K562 (cell line): ENCODE measurements around the gene TRDN. TPM values are rescaled to one million over a fixed set of nuclear protein-coding genes. Genes with fewer than 3 reads are reported as not detected.
A peak's percentile ranks its signal among the peaks of the same experiment; 100 is the strongest.
"Not testable (repeated sequence)": the region's sequence is repeated elsewhere in the genome, so short reads cannot be mapped to it uniquely, and the experiment has no call there.

Experiments used
- ATAC-seq: fragments of 200-7000 bp; cut with Tn5 transposase; 3 replicates; pipeline ENCODE4 v1.9.1; 2020; ENCODE audit warnings: moderate library complexity
- BruUV-seq: library from RNA; stranded (reverse); fragments of 400-500 nt; replicated peaks from 2 replicates; lab custom pipeline; 2021; lab: Mats Ljungman, UMichigan
- CTCF ChIA-PET: fragments of 300-600 bp; formaldehyde crosslinking; extraction: SDS; loops from one replicate; lab custom pipeline; 2021; ENCODE audit warnings: low intra/inter-chr PET ratio; lab: Yijun Ruan, JAX
- POLR2A ChIA-PET: fragments of 300-600, 350-650 bp; sonication (Branson Sonifier 250); formaldehyde crosslinking; extraction: SDS; loops from one replicate; lab custom pipeline; 2021; ENCODE audit warnings: antibody characterized with exemption, inconsistent platforms; lab: Yijun Ruan, JAX
- DNase-seq, 4 experiments: peaks; one replicate each; pipeline versions ENCODE4 v3.0.0 to v3.0.0-alpha.2; 2011 to 2018; ENCODE audit warnings: low spot score in 3 of 4, mixed read lengths in 3 of 4; ENCODE audit errors: extremely low read depth in 1 of 4
- FAIRE-seq: peaks from 2 replicates; lab custom pipeline; 2011; peaks lifted over from hg19 to GRCh38; lab: Jason Lieb, UNC
- H2AFZ ChIP-seq: 2 replicates; pipeline ENCODE4 v1.6.0; 2011; ENCODE audit warnings: low read depth, low read length, control low read depth, inconsistent platforms
- H3K27ac ChIP-seq: fragments of 200-600 bp; 3 replicates; pipeline ENCODE4 v1.8.0; 2011; ENCODE audit warnings: low read depth, mild to moderate bottlenecking, control low read depth, inconsistent platforms, low read length, moderate library complexity, mixed read lengths; ENCODE audit errors: extremely low read depth
- H3K27me3 ChIP-seq, 2 experiments: fragments of 300-600 bp in 1 of 2; 2 replicates in 1 of 2; 3 replicates in 1 of 2; pipeline versions ENCODE4 v1.6.0 to v1.8.0; 2011; ENCODE audit warnings: inconsistent platforms in 2 of 2, low read length in 2 of 2, mild to moderate bottlenecking in 1 of 2, mixed read lengths in 1 of 2, moderate library complexity in 1 of 2; ENCODE audit not compliant: control insufficient read depth in 2 of 2, insufficient read depth in 2 of 2
- H3K36me3 ChIP-seq: fragments of 300-600 bp; 3 replicates; pipeline ENCODE4 v1.8.0; 2011; ENCODE audit warnings: mild to moderate bottlenecking, low read length, inconsistent platforms; ENCODE audit not compliant: control insufficient read depth, insufficient read depth
- H3K4me1 ChIP-seq, 2 experiments: fragments of 200-600 bp in 1 of 2; replicated peaks in 1 of 2; 2 replicates in 1 of 2; 3 replicates in 1 of 2; pipeline versions ENCODE4 v1.5.1 to v1.8.0; 2011; ENCODE audit warnings: inconsistent platforms in 2 of 2, low read length in 2 of 2, mild to moderate bottlenecking in 1 of 2, mixed read lengths in 1 of 2, moderate library complexity in 1 of 2; ENCODE audit not compliant: control insufficient read depth in 2 of 2, insufficient read depth in 2 of 2
- H3K4me2 ChIP-seq: 2 replicates; pipeline ENCODE4 v1.6.1; 2011; ENCODE audit warnings: low read length, control low read depth, inconsistent platforms, mixed read lengths; ENCODE audit not compliant: insufficient read depth
- H3K4me3 ChIP-seq: fragments of 200-600 bp; sonication (generic), shearing (Covaris generic); 2 replicates; pipeline ENCODE4 v1.5.1; 2016; ENCODE audit warnings: control low read depth, inconsistent platforms
- H3K79me2 ChIP-seq: fragments of 200-600 bp; 3 replicates; pipeline ENCODE4 v1.8.0; 2011; ENCODE audit warnings: low read length, inconsistent platforms; ENCODE audit not compliant: control insufficient read depth, insufficient read depth
- H3K9ac ChIP-seq, 2 experiments: 2 replicates each; pipeline versions ENCODE4 v1.6.0 to v1.6.1; 2011; ENCODE audit warnings: low read depth in 2 of 2, low read length in 2 of 2, control low read depth in 1 of 2, inconsistent platforms in 1 of 2, mild to moderate bottlenecking in 1 of 2, mixed read lengths in 1 of 2; ENCODE audit not compliant: insufficient read depth in 1 of 2
- H3K9me1 ChIP-seq: one replicate; pipeline ENCODE4 v1.6.0; 2011; ENCODE audit warnings: inconsistent platforms, mild to moderate bottlenecking, low read length, moderate library complexity; ENCODE audit not compliant: control insufficient read depth, insufficient read depth
- H3K9me3 ChIP-seq: replicated peaks from 2 replicates; pipeline ENCODE4 v1.5.1; 2011; ENCODE audit warnings: low read depth, low read length, inconsistent platforms; ENCODE audit not compliant: control insufficient read depth, insufficient read depth
- H4K20me1 ChIP-seq: replicated peaks from 2 replicates; pipeline ENCODE4 v1.6.1; 2011; ENCODE audit warnings: low read length, inconsistent platforms, mixed read lengths; ENCODE audit not compliant: control insufficient read depth, insufficient read depth
- ARID1B ChIP-seq: fragments of 450-650 bp; IDR thresholded peaks from 2 replicates; pipeline ENCODE4 v1.6.1; 2016; ENCODE audit warnings: antibody characterized with exemption, mild to moderate bottlenecking, inconsistent platforms
- CBFA2T3 ChIP-seq: fragments of 450-650 bp; IDR thresholded peaks from 2 replicates; pipeline ENCODE4 v1.6.1; 2017
- CCNT2 ChIP-seq: IDR thresholded peaks from 2 replicates; pipeline ENCODE4 v1.6.1; 2011; ENCODE audit warnings: borderline replicate concordance, low read depth, mild to moderate bottlenecking, moderate library complexity, mixed read lengths, low read length; ENCODE audit not compliant: insufficient read length; ENCODE audit errors: extremely low read depth
- CEBPB ChIP-seq: fragments of 450-650 bp; IDR thresholded peaks from 2 replicates; pipeline ENCODE4 v1.6.1; 2016; ENCODE audit warnings: missing genetic modification characterization, missing compliant biosample characterization
- DPF2 ChIP-seq: fragments of 450-650 bp; IDR thresholded peaks from 2 replicates; pipeline ENCODE4 v1.6.1; 2016
- KDM1A ChIP-seq, 2 experiments: fragments of 450-650 bp; IDR thresholded peaks; 2 replicates each; pipeline ENCODE4 v1.6.1; 2016; ENCODE audit warnings: mild to moderate bottlenecking in 2 of 2
- MTA2 ChIP-seq: fragments of 450-650 bp; IDR thresholded peaks from 2 replicates; pipeline ENCODE4 v1.6.1; 2016; ENCODE audit warnings: low read depth
- NCOR1 ChIP-seq: fragments of 450-650 bp; IDR thresholded peaks from 2 replicates; pipeline ENCODE4 v1.6.1; 2016; ENCODE audit warnings: mild to moderate bottlenecking, moderate library complexity
- PBX2 ChIP-seq, 2 experiments: IDR thresholded peaks in 1 of 2; conservative IDR thresholded peaks in 1 of 2; 2 replicates each; pipeline ENCODE4 v1.6.1; 2016; ENCODE audit warnings: low read depth in 2 of 2, mild to moderate bottlenecking in 1 of 2, missing compliant biosample characterization in 1 of 2, missing genetic modification characterization in 1 of 2, moderate library complexity in 1 of 2
- POLR2AphosphoS5 ChIP-seq: IDR thresholded peaks from 2 replicates; pipeline ENCODE4 v1.6.1; 2011; ENCODE audit warnings: mild to moderate bottlenecking, low read depth, low read length, moderate library complexity; ENCODE audit not compliant: control insufficient read depth, insufficient read depth
- RFX1 ChIP-seq: fragments of 450-650 bp; IDR thresholded peaks from 2 replicates; pipeline ENCODE4 v1.6.1; 2016; ENCODE audit warnings: mild to moderate bottlenecking, moderate library complexity
- TAL1 ChIP-seq: fragments of 450-650 bp; IDR thresholded peaks from 2 replicates; pipeline ENCODE4 v1.6.1; 2016; ENCODE audit warnings: mild to moderate bottlenecking
- WGBS: fragments of 100-300 bp; shearing (Covaris generic); methylation state at CpG from one replicate; pipeline ENCODE4 v1.1.6; 2016; ENCODE audit warnings: low coverage, mixed read lengths; ENCODE audit not compliant: insufficient coverage; ENCODE audit errors: missing lambda C conversion rate; 5-methylcytosine and 5-hydroxymethylcytosine counted together
- in situ Hi-C: fragments of 300-500 bp; cut with MboI; formaldehyde crosslinking; loops from 4 replicates; pipeline ENCODE4 v1.15.0; 2018; ENCODE audit warnings: inconsistent platforms, mixed read lengths
- intact Hi-C: fragments of 100-400 bp; cut with micrococcal nuclease; formaldehyde crosslinking; loops from 2 replicates; pipeline ENCODE4 v1.14.2; 2022
- polyA plus RNA-seq, 8 experiments: library from polyadenylated mRNA; depleted of rRNA in 4 of 8; stranded (reverse) in 5 of 8; unstranded in 3 of 8; fragments of >200 nt; fragmentation: Nextera tagmentation in 2 of 8; fragmentation: Illumina TruSeq in 1 of 8; extraction: Ambion mirVana in 2 of 8; extraction: Trizol in 1 of 8; gene quantifications; 2 replicates each; pipeline versions ENCODE4 v1.2.1 to v1.2.3, GENCODE V29; 2011 to 2014; ENCODE audit warnings: inconsistent platforms in 1 of 8, missing spikeins in 1 of 8
- total RNA-seq, 7 experiments: library from RNA; depleted of rRNA in 6 of 7; stranded (reverse); fragments of >200 nt in 6 of 7; fragmentation: Illumina TruSeq in 2 of 7; extraction: Trizol in 2 of 7; gene quantifications; 2 replicates each; pipeline versions ENCODE4 v1.2.1 to v1.2.3, GENCODE V29; 2011 to 2021; ENCODE audit warnings: low replicate concordance in 1 of 7

The TRDN gene
- total and polyA plus RNA-seq, 9 of the 15 experiments (the other 6 are each of a cell fraction or from before 2014, with no cell fraction given): 0.05 to 0.50 (median 0.16) TPM

GRCh38 chr6:123557474-123557873 lies 79.3 kb downstream of the TRDN start:
- H3K27me3 ChIP-seq, H3K4me1 ChIP-seq, H2AFZ ChIP-seq, DNase-seq, H3K4me2 ChIP-seq, FAIRE-seq, H3K79me2 ChIP-seq, H4K20me1 ChIP-seq, POLR2A ChIA-PET, ATAC-seq, BruUV-seq, H3K27ac ChIP-seq, H3K9ac ChIP-seq, H3K36me3 ChIP-seq, CTCF ChIA-PET, H3K4me3 ChIP-seq, in situ Hi-C loops, intact Hi-C loops, H3K9me3 ChIP-seq, H3K9me1 ChIP-seq: not testable (repeated sequence)
- 27% methylated on average over 10 of the region's 12 CpGs for WGBS

DNA sequence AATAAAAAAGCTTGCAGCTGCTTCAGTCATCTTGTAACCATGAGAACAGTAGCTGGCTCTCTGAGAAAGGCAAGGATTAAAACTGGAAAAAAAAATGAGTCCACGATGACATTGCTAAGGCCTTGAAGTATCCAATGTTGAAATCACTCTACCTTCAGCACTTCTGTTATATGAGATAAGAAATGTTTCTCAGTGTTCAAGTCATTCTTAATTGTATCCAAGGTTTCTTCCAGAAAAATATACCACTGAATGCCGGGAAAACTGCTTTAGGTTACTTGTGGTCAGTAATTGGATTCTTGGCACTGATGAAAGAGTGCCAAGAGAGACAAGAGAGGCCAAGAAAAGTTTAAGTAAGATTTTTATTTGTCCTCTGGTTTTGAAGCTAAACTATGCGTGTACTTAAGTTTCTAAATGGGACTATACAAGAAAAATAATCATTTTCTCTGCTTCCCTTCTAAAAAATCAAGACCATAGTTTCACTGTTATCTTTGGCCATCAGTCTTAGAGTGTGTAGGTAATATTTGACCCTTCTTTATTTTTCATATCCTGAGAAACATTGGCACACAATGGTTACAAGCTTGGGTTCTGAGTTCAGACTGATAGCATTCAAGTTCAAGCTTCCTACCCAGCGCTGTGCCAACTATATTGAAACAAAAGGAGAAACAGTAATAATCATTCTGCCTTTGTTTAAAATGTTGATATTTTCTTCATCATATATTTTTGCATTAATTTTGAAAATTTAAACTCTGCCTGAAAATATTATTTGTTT lies 84.6 kb downstream of the TRDN start:
- no TSS peak for BruUV-seq
- CTCF ChIA-PET: no interaction called here
- Histone ChIP-seq H3K4me3 (no peak overlapping the region), H4K20me1 (no peaks in the 10 kb centered on the region), H3K9me1 (no peaks in the 10 kb centered on the region), H3K9me3 (no peaks in the 10 kb centered on the region; the same call in 1 of the 2 replicates), H3K4me2 (no peak overlapping the region), H3K9ac (no peak overlapping the region), H3K27me3 (no peaks in the 10 kb centered on the region), H2AFZ (no peak overlapping the region), H3K79me2 (no peaks in the 10 kb centered on the region), H3K36me3 (no peaks in the 10 kb centered on the region), H3K27ac (no peak overlapping the region), H3K4me1 (no peaks in the 10 kb centered on the region)
- WGBS: 6% methylated on average over 4 of the region's 4 CpGs
- intact Hi-C loops (no loop called here), in situ Hi-C loops (no loop called here)
- peak; percentile 62 for FAIRE-seq
- peak in 3 of 4 experiments; percentile 9 to 31 (median 16) for DNase-seq
- peak; percentile 73 for ATAC-seq
- POLR2A ChIA-PET: interaction anchor here (0.7 to 1.0 kb wide), 2 partner anchors 15 to 182 kb away, joined by 3 read pairs; no protein-coding TSS in a partner anchor
- 0 out of 4 replicates have a peak, but pooled peaks of 1 of the 2 experiments have one; percentile 18 for TF ChIP-seq KDM1A (IDR thresholded peaks at IDR 0.05)
- peak; percentile 68 for TF ChIP-seq CBFA2T3
- peak; percentile 30; the same call in 1 of the 2 replicates for TF ChIP-seq NCOR1
- TF ChIP-seq CCNT2: peak; percentile 31
- peak; percentile 46; the same call in 1 of the 2 replicates for TF ChIP-seq DPF2
- TF ChIP-seq TAL1: peak; percentile 68
- no peak for TF ChIP-seq POLR2AphosphoS5
- no peak for TF ChIP-seq PBX2 (CRISPR knock-in tag; IDR thresholded peaks at IDR 0.05; ENCODE audit: low read depth)
- TF ChIP-seq PBX2 (tag; conservative IDR thresholded peaks at IDR 0.05; ENCODE audit: low read depth): peak; percentile 16; the same call in 1 of the 2 replicates
- 0 out of 2 replicates have a peak, but pooled peaks have one; percentile 19 for TF ChIP-seq MTA2
- peak; percentile 49 for TF ChIP-seq CEBPB (tag)
- TF ChIP-seq ARID1B: peak; percentile 73
- TF ChIP-seq RFX1: peak; percentile 63
